Measurements from ENCODE around the gene ROMO1.
"Not testable (repeated sequence)": the region's sequence is repeated elsewhere in the genome, so short reads cannot be mapped to it uniquely, and the experiment has no call there.

ROMO1 gene

DNA sequence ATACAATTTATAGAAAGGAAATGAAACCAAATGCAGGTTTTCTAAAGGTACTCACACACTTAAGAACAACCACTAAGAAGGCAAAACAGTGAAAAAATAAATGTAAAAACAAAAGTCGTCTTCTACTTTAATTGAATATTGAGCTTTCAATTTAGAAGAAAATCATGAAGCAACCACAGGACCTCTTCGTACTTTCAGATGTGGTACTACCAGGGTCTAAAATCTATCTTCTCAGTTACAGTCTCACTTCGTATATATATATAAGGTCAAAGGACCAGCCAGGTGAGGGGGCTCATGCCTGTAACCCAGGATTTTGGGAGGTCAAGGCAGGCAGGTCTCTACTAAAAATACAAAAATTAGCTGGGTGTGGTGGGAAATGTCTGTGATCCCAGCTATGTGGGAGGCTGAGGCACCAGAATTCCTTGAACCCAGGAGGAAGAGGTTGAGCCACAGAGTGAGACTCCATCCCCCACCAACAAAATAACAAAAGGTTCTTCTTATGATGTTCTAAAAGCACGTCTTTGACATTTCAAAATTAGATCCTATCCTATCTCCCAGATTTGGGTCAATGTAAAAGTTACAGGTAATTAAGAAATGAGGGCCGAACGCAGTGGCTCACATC is 12.5 kb downstream of the ROMO1 start:
- DNase-seq: no peak

DNA sequence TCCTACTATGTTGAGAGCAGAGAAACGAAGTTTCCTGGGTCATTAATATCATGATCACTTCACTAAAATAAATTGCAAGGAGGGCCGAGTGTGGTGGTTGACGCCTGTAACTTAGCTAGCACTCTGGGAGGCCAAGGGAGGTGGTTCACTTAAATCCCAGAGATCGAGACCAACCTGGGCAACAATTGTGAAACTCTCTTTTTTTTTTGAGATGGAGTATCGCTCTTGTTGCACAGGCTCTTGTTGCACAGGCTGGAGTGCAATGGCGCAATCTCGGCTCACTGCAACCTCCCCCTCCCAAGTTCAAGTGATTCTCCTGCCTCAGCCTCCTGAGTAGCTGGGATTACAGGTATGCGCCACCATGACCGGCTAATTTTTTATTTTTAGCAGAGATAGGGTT is 13.9 kb downstream of the ROMO1 start:
- not testable (repeated sequence) for DNase-seq

DNA sequence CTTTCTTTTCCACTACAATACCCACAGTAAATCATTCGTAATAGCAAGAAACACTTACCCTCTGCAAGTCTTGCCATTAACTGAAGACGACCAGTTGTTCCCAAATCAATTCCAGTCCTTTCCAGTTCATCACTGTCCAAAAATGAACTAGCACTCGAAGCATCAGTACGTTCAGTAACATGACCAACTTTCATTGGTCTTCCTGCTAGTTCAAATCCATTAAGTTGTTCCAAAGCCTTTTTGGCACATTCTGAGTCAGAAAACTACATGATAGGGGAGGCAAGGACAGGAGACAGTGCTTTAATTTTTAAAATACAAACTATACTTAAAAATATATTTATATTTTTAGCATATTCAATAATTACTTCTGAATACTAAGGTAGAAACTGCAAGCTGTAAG is 14.9 kb downstream of the ROMO1 start:
- DNase-seq: no peak

DNA sequence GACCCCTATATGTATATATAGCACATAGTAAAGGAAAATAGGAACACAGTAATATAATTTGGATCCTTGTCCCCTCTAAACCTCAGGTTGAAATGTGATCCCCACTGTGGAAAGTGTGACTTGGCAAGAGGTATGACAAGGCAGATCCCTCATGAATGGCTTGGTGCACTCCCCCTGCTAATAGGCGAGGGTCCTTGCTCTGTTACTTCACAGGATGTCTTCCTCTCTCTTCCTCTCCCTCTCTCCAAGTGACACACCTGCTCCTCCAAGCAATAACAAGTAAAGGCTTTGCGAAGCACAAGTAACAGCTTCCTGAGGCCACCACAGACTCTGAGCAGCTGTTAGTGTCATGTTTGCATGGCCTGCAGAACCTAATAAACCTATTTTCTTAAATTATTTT is 16.4 kb downstream of the ROMO1 start:
- DNase-seq: no peak

DNA sequence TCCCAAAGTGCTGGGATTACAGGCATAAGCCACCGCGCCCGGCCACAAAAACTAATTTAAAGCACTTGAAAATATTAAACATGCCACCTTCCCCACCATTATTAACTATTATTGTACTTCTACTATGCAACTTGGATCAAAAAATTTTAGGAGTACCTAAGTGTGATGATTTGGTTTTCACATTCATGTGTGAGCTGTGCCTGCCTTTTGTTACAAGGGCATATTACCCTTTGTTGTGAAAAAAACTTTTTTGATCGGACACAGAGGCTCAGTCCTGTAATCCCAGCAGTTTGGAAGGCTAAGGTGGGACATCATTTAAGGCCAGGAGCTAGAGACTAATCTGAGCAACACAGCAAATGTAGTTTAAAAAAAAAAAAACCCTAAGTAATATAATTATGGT is 17.1 kb downstream of the ROMO1 start:
- no peak for DNase-seq

DNA sequence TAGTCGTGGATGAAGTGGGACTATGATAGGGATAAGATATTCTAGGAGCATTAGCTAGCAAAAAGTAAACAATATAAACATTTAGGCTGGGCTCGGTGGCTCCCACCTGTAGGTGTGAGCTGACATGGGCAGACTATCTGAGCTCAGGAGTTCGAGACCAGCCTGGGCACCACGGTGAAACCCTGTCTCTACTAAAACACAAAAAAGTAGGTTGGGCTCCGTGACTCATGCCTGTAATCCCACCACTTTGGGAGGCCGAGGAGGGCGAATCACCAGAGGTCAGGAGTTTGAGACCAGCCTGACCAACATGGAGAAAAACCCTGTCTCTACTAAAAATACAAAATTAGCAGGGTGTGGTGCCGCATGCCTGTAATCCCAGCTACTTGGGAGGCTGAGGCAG is 19.1 kb downstream of the ROMO1 start:
- not testable (repeated sequence) for DNase-seq

DNA sequence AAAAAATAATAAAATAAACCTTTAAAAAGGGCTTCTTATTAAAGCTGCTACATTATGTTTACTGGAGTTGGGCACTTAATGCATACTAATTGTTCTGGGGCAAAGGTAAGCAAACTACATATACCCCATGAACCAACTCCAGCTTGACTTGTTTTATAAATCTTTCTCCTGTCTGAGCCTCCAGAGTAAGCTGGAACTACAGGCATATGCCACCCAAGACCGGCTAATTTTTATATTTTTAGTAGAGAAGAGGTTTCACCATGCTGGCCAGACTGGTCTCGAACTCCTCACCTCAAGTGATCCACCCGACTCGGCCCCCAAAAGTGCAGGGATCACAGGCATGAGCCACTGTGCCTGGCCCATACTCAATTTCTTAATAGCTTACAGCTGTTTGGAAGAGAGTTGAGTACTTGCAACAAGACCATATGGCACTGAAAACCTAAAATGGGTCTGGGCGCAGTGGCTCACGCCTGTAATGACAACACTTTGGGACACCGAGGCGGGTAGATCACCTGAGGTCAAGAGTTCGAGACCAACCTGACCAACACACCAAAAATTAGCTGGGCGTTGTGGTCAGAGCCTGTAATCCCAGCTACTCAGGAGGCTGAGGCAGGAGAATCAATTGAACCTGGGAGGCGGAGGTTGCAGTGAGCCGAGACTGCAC is 19.9 kb downstream of the ROMO1 start:
- DNase-seq: no peak

DNA sequence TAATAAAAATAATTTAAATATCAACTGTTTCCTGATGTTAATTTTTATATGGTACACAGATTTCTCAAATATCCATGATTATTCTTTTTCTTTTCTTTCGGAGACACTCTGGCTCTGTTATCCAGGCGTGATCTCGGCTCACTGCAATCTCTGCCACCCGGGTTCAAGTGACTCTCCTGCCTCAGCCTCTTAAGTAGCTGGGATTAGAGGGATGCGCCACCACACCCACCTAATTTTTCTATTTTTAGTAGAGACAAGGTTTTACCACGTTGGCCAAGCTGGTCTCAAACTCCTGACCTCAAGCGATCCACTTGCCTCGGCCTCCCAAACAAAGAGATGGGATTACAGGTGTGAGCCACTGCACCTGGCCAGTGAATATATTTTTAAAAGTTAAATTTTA is 20.5 kb downstream of the ROMO1 start:
- DNase-seq: no peak

DNA sequence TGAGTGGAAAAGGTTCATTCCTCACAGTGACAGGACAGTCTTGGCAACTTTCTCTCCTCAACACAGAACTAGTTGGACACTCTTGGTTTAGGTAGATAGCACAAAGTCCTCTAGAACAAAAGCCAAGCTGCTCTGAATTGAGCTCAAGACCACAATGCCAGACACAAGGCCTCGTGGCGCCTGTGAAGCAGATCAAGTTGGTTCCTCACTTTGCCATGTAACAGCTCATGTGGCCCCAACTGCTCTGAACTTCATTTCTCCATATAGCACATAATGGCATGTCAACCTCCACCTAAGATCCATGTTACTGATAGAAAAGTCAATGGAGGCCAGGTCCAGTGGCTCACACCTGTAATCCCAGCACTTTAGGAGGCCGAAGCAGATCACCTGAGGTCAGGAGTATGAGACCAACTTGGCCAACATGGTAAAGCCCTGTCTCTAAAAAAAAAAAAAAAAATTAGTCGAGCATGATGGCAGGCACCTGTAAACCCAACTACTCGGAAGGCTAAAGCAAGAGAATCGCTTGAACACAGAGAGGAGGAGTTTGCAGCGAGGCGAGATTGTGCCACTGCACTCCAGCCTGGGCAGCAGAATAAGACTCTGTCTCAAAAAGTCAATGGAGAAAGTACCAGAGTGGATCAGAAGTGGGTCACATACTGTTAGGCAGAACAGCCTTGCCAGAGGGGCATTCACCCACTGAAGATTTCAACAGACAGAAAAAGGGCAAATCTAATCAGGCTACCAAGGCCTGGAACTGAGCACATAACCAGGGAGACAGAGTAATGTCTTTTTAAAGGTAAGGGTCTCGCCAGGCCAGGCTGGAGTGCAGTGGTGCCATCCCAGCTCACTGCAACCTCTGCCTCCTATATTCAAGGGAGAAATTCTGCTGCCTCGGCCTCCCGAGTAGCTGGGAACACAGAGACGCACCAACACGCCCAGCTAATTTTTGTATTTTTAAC is 21.2 kb downstream of the ROMO1 start:
- no peak for DNase-seq

DNA sequence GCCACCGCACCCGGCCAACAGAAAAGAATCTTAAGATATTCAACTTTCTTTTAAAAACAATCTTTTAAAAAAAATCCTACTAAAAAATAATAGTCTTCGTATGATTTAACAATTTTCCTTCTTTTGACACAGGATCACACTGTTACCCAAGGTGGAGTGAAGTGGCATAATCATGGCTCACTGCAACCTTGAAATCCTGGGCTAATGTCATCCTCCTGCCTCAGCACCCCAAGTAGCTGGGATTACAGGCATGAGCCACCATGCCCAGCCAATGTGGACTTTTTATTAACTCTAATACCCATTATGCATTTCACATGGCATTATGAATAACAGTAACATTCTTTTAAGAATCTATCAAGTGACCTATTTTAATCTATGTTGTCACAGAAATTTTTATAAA is 22.0 kb downstream of the ROMO1 start:
- DNase-seq: no peak

DNA sequence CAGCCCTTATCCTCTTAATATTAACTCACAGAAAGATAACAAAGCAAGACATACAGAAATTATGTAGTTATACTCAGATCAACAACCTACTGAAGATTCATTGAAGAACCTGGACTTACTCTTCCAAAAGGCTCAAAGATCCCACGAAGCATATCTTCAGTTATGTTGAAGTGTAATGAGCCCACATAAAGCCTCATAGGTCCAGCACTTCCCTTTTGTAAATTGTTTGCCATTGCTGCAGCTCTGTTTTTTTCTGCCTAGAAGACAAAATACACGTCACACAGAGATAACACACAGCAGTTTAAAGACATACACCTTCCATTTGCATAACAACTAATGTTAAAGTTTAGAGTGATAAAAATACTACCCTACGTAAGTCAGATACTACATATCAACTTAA is 22.4 kb downstream of the ROMO1 start:
- no peak for DNase-seq

DNA sequence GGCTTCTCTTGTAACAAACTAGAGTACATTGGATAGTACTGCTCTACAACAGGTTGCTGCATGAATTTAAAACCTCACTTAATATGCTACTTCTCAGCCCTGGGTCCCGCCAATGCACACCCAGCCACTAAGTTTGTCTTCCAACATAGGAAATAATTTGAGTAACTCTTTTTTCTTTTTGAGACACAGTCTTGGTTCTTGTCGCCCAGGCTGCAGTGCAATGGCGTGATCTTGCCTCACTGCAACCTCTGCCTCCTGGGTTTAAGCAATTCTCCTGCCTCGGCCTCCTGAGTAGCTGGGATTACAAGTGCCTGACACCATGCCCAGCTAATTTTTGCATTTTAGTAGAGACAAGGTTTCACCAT is 24.1 kb downstream of the ROMO1 start:
- DNase-seq: not testable (repeated sequence)

DNA sequence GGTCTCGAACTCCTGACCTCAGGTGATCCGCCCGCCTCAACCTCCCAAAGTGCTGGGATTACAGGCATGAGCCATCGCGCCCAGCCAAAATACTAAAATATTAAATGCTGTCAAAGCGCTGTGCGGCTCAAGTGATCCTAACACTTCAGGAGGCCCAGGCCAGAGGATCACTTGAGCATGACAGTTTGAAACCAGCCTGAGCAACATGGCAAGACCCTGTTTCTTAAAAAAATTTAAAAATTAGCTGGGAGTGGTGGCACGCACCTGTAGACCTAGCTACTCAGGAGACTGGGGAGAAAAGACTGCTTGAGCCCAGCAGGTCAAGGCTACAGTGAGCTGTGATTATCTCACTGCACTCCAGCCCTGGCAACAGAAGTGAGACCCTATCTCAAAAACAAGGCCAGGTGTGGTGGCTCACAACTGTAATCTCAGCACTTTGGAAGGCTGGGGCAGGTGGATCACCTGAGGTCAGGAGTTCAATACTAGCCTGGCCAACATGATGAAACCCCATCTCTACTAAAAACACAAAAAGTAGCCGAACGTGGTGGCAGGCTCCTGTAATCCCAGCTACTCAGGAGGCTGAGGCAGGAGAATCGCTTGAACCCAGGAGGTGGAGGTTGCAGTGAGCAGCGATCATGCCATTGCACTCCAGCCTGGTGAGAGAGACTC is 24.6 kb downstream of the ROMO1 start:
- DNase-seq: not testable (repeated sequence)

DNA sequence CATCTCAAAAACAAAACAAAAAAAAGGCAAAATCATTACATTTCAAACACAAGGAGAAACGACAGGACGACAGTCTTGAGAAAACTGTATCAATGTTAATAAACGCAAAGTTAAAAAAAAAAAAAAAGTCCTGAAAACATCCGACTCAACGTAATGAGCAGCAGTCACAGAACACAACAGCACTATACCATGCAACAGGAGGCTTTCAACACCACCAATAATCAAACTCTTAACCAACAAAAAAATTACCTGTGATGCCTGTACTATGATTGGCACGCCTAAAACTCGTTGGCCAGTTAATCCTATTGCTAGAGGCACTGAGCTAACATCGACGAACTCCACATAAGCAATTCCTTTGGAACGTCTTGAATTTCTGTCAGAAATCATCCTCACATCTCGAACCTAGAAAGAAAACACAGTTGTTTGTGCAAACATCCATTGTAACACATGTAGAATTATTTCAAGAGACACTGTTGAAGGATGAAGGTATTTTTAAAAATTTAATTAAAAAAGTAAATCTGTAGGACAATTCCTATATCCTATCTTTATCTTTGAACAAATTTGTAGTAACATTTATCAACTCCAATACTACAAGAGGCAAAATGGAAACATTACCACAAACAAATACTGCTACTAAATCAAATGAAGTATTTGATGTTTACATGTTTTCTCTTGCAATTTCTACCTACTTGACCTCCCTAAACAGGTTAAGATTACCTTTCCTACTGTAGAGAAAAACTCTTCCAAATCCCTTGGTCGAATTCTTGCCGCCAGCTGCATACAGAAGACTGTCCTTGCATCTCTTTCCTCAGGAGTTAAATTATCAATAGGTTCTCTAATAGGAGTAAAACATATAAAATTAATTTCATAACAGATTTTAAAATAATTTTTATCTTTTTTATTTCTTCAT is 25.4 kb downstream of the ROMO1 start:
- no peak for DNase-seq

DNA sequence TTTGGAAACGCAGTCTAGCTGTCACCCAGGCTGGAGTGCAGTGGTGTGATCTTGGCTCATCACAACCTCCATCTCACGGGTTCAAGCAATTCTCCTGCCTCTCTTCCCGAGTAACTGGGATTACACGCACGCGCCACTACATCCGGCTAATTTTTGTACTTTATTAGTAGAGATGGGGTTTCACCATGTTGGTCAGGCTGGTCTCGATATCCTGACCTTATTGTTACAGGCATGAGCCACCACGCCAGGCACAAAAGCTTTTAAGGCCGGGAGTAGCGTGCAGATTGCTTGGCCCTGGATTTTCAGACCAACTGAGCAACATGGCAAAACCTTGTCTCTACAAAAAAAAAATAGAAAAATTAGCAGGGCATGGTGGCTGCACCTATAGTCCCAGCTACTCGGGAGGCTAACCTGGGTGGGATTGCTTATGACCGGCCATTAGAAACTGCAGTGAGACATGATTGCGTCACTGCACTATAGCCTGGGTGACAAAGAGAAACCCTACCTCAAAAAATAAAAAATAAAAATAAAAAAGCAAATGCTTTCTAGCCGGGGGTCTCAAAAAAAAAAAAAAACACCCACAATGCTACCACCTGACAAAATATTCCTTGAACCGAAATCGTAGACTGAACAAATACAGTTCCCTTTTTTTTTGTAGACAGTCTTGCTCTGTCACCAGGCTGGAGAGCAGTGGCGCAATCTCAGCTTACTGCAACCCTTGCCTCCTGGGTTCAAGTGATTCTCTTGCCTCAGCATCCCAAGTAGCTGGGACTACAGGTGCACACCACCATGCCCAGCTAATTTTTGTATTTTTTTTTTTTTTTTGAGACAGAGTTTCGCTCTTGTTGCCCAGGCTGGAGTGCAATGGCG is 27.9 kb downstream of the ROMO1 start:
- no peak for DNase-seq

DNA sequence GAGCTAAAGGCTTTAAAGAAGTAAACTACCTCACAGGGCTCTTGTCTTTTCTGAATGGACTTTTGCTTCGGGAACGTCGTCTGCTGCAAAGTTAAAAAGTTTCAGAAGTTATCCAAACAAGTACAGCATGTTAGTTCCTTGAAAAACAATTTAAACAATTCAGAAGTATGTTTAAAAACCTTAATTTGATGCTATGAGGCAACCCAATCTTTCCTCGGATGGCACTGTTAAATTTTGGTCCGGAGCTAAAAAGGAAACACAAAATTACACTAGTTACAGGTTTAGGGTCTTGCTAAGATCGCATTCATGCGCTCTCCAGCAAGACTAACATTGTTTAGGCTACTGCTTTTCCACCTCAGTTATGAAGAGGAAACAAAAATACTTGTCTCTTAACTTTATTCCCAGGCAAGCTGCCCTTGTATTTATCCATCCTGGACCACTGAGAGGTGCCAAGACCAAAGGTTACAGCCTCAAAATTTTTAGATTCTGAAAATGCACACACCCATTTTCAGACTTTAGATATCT is 30.1 kb downstream of the ROMO1 start:
- no peak for DNase-seq

DNA sequence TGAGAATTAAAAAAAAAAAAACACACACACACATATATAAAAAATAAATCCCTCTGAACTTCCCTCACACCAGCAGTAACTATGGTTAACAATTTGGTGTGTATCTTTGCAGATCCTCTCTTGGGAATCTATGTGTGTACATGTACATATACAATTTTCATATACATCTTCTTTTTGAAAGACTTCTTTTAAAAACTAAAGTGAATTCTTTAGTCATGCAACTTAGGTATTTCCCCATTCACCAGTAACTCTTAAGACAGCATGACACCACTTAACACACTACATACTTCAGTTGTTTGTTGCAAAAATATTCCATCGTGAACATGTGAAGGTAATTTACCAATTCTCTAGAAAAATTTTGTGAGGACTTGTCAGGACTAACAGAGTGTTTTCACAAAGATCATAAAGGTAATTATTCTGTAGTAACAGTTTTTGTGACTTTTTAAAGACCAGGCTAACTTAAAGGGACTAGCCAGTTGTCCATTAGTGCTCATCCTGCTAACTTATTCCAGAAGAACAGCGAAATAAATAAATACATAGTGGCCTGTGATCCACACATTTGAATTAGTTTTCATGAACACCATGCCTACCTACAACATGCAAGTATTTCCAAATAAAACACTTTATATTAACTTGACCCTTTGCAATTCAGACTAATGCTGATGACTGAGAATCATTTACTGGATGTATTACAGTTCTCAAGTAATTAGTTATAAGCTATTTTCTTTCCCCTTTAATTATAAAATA is 30.8 kb downstream of the ROMO1 start:
- DNase-seq: no peak

DNA sequence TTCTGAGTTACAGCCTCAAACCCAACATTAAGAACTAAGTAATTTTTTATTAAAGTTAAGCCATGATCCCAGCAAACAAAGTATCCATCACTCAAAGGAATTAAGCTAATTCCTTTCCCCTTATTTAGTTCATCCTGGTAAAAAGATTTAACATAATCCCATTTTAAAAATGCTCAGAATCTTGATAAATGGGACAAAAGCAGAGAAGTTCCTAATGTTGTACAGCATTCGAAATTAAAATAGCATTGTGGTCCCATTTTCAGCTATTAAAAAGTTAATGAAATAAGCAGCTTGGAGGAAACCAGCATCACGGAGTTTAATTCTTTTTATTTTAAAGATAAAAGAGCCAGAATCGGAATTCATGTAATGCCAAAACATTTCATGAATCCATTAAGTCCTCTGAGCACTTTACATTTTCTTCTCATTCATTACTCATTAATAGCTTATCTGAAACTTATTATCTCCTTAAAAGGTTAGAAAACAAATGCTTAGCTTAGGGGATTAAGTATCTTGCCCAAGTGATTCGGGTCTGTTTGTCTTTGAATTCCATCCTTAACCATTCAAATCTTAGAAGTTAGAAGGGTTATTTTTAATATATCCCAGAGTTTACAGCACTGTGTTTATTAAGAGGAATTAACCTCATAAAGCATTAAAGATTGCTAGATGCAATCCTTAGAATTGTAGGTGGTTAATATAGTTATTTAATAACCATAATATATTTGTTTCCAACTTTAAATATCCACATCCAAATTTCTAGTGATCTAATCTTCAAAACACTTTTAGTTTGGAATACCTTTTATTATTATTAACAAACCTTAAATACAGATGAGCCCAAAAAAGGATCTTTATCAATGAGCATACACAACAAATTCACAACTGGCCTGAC is 31.6 kb downstream of the ROMO1 start:
- no peak for DNase-seq

DNA sequence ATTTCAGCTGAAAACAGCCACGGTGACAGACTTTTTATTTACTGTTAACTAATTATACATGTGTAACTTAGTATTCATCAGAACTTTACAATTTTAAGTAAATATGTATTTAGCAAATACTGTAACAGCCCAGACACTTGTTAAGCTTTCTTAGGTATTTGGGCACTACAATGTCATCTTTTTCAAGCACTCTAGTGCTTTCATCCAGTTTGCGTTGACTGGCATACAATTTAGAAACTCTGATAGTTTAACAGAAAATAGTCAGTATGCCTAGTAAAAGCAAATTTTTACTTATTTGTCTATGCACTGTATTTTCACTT is 32.2 kb downstream of the ROMO1 start:
- no peak for DNase-seq
